SK-N-SH (cell line): ENCODE results near the gene C3orf22. TPM values are rescaled to one million over a fixed set of nuclear protein-coding genes. Genes with fewer than 3 reads are reported as not detected.

Experiments
- CTCF ChIA-PET: fragments of 300-600, 350-600 bp; formaldehyde crosslinking; extraction: SDS; loops from one replicate; lab custom pipeline; 2021; lab: Yijun Ruan, JAX
- POLR2A ChIA-PET: fragments of 350-600 bp; sonication (Branson Sonifier 250); formaldehyde crosslinking; extraction: SDS; loops from one replicate; lab custom pipeline; 2020; ENCODE audit warnings: antibody characterized with exemption, inconsistent platforms; lab: Yijun Ruan, JAX
- DNase-seq: peaks from one replicate; pipeline ENCODE4 v3.0.0; 2012
- H2AFZ ChIP-seq: fragments of 200-600 bp; sonication (generic); 2 replicates; pipeline ENCODE4 v1.8.1; 2016; ENCODE audit warnings: antibody characterized with exemption, mild to moderate bottlenecking, low read depth
- H3F3A ChIP-seq: fragments of 200-600 bp; sonication (generic); replicated peaks from 2 replicates; pipeline ENCODE3; 2016; ENCODE audit warnings: antibody characterized with exemption, mild to moderate bottlenecking; ENCODE audit not compliant: insufficient read depth
- H3K27ac ChIP-seq, 2 experiments: fragments of 200-500 bp in 1 of 2; fragments of 200-600 bp in 1 of 2; sonication (Bioruptor generic) in 1 of 2; sonication (generic), shearing (Covaris generic) in 1 of 2; 2 replicates each; pipeline versions ENCODE4 v1.5.1 to v1.6.1; 2014 to 2016; ENCODE audit warnings: low read depth in 2 of 2, inconsistent platforms in 1 of 2, low read length in 1 of 2, mild to moderate bottlenecking in 1 of 2, mixed read lengths in 1 of 2
- H3K27me3 ChIP-seq: fragments of 200-600 bp; sonication (generic), shearing (Covaris generic); 2 replicates; pipeline ENCODE4 v1.6.1; 2016; ENCODE audit warnings: mixed run types; ENCODE audit not compliant: insufficient read depth
- H3K36me3 ChIP-seq, 2 experiments: fragments of 200-500 bp in 1 of 2; fragments of 200-600 bp in 1 of 2; sonication (Bioruptor generic) in 1 of 2; sonication (generic) in 1 of 2; replicated peaks in 1 of 2; 2 replicates each; pipeline versions ENCODE3 to v1.5.1; 2014 to 2016; ENCODE audit warnings: low read length in 1 of 2, mild to moderate bottlenecking in 1 of 2; ENCODE audit not compliant: insufficient read depth in 2 of 2, control insufficient read depth in 1 of 2
- H3K4me1 ChIP-seq, 2 experiments: fragments of 200-500 bp in 1 of 2; fragments of 200-600 bp in 1 of 2; sonication (Bioruptor generic) in 1 of 2; sonication (generic), shearing (Covaris generic) in 1 of 2; 2 replicates each; pipeline versions ENCODE4 v1.5.1 to v1.6.1; 2014 to 2016; ENCODE audit warnings: low read depth in 1 of 2, low read length in 1 of 2, mixed run types in 1 of 2; ENCODE audit not compliant: insufficient read depth in 2 of 2, control insufficient read depth in 1 of 2
- H3K4me2 ChIP-seq: fragments of 200-600 bp; sonication (generic), shearing (Covaris generic); 2 replicates; pipeline ENCODE4 v1.6.1; 2017; ENCODE audit warnings: mixed run types
- H3K4me3 ChIP-seq, 2 experiments: fragments of 200-500 bp in 1 of 2; fragments of 200-600 bp in 1 of 2; sonication (Bioruptor generic) in 1 of 2; sonication (generic), shearing (Covaris generic) in 1 of 2; 2 replicates each; pipeline versions ENCODE4 v1.5.1 to v1.8.1; 2014 to 2016; ENCODE audit warnings: low read depth in 2 of 2, inconsistent platforms in 1 of 2, low read length in 1 of 2, mild to moderate bottlenecking in 1 of 2, mixed read lengths in 1 of 2, moderate library complexity in 1 of 2
- H3K79me2 ChIP-seq: fragments of 200-600 bp; sonication (generic); 2 replicates; pipeline ENCODE4 v1.8.1; 2017; ENCODE audit warnings: mild to moderate bottlenecking; ENCODE audit not compliant: insufficient read depth
- H3K9ac ChIP-seq: fragments of 200-600 bp; sonication (generic); 2 replicates; pipeline ENCODE4 v1.6.1; 2017; ENCODE audit warnings: mixed run types
- H3K9me2 ChIP-seq: fragments of 200-600 bp; sonication (generic); 2 replicates; pipeline ENCODE4 v1.6.1; 2017; ENCODE audit warnings: mixed run types
- H3K9me3 ChIP-seq: fragments of 200-600 bp; sonication (generic); 2 replicates; pipeline ENCODE4 v1.6.1; 2017; ENCODE audit warnings: mixed run types, mild to moderate bottlenecking, moderate library complexity
- H4K20me1 ChIP-seq: fragments of 200-600 bp; sonication (generic); 2 replicates; pipeline ENCODE4 v1.6.1; 2017; ENCODE audit warnings: mild to moderate bottlenecking, mixed run types; ENCODE audit not compliant: insufficient read depth
- FOSL2 ChIP-seq: IDR thresholded peaks from 2 replicates; pipeline ENCODE4 v1.4.0; 2012; ENCODE audit warnings: low read depth, mild to moderate bottlenecking, moderate library complexity, borderline replicate concordance
- GABPA ChIP-seq: IDR thresholded peaks from 2 replicates; pipeline ENCODE4 v1.4.0; 2012; ENCODE audit warnings: low read depth, mild to moderate bottlenecking
- GATA2 ChIP-seq: sonication (generic); formaldehyde crosslinking; IDR thresholded peaks from 2 replicates; pipeline ENCODE4 v1.5.0; 2020; ENCODE audit warnings: mild to moderate bottlenecking, missing genetic modification reagents
- MEF2A ChIP-seq: IDR thresholded peaks from 2 replicates; pipeline ENCODE4 v1.4.0; 2012; ENCODE audit warnings: low read depth, borderline replicate concordance
- MXI1 ChIP-seq: IDR thresholded peaks from 2 replicates; pipeline ENCODE4 v1.6.1; 2012; ENCODE audit warnings: mild to moderate bottlenecking, low read depth, low read length, improper control_type of control experiment
- NFIC ChIP-seq: IDR thresholded peaks from 2 replicates; pipeline ENCODE4 v1.4.0; 2012; ENCODE audit warnings: borderline replicate concordance
- NRF1 ChIP-seq: IDR thresholded peaks from 2 replicates; pipeline ENCODE4 v1.6.1; 2012; ENCODE audit warnings: low read depth, mild to moderate bottlenecking, low read length
- PBX3 ChIP-seq: IDR thresholded peaks from 2 replicates; pipeline ENCODE4; 2012
- RFX5 ChIP-seq: IDR thresholded peaks from 2 replicates; pipeline ENCODE4 v1.6.1; 2012; ENCODE audit warnings: mild to moderate bottlenecking, improper control_type of control experiment, low read length
- RXRA ChIP-seq: IDR thresholded peaks from 2 replicates; pipeline ENCODE4 v1.4.0; 2012; ENCODE audit warnings: low read depth, mild to moderate bottlenecking, borderline replicate concordance
- SIN3A ChIP-seq: IDR thresholded peaks from 2 replicates; pipeline ENCODE4 v1.6.1; 2012; ENCODE audit warnings: low read depth, mild to moderate bottlenecking, low read length, moderate library complexity, borderline replicate concordance
- SMC3 ChIP-seq: IDR thresholded peaks from 2 replicates; pipeline ENCODE4 v1.6.1; 2012; ENCODE audit warnings: low read depth, low read length, improper control_type of control experiment
- TAF1 ChIP-seq: IDR thresholded peaks from 2 replicates; pipeline ENCODE4 v1.6.1; 2012; ENCODE audit warnings: low read depth, mild to moderate bottlenecking, low read length, moderate library complexity, borderline replicate concordance
- TCF12 ChIP-seq: IDR thresholded peaks from 2 replicates; pipeline ENCODE4 v1.4.0; 2012
- TEAD4 ChIP-seq: IDR thresholded peaks from 2 replicates; pipeline ENCODE4 v1.4.0; 2012; ENCODE audit warnings: mild to moderate bottlenecking, borderline replicate concordance; ENCODE audit not compliant: insufficient read depth
- YY1 ChIP-seq: IDR thresholded peaks from 2 replicates; pipeline ENCODE4 v1.4.0; 2012; ENCODE audit warnings: low read depth, mild to moderate bottlenecking
- WGBS: methylation state at CpG from one replicate; pipeline ENCODE4 v1.1.6; 2017; ENCODE audit warnings: low lambda C conversion rate; 5-methylcytosine and 5-hydroxymethylcytosine counted together
- polyA plus RNA-seq, 3 experiments: library from polyadenylated mRNA; depleted of rRNA; stranded (reverse); fragments of >200 nt; gene quantifications; 2 replicates each; pipeline ENCODE4 v1.2.3, GENCODE V29; 2012
- TF ChIP-seq, protein P1 (sequence below): fragments of 150-350 bp; IDR thresholded peaks from 2 replicates; pipeline ENCODE4 v1.6.1; 2017; ENCODE audit warnings: antibody characterized with exemption, low read length, low read depth, borderline replicate concordance
- TF ChIP-seq, protein P2 (sequence below): fragments of 150-350 bp; IDR thresholded peaks from 2 replicates; pipeline ENCODE4 v1.6.1; 2016; ENCODE audit warnings: mild to moderate bottlenecking, low read depth, low read length
- TF ChIP-seq, protein P3 (sequence below): IDR thresholded peaks from 2 replicates; pipeline ENCODE4 v1.4.0; 2012; ENCODE audit warnings: low read depth, borderline replicate concordance

C3orf22 gene
- polyA plus RNA-seq, 1 of the 3 experiments (the other 2 are of a cell fraction), result not detected

GRCh38 chr3:126544596-126545281 lies 14.0 kb downstream of the C3orf22 start:
- Histone ChIP-seq H3K4me1 (peaks cover 4 to 6% of the 10 kb centered on the region in 2 experiments; a peak in 2 of 4 replicates), H2AFZ (no peak overlapping the region), H3K79me2 (no peaks in the 10 kb centered on the region), H3K9me2 (no peaks in the 10 kb centered on the region), H3K4me2 (no peak overlapping the region), H3K36me3 (no peaks in the 10 kb centered on the region), H3K4me3 (no peak overlapping the region), H3K9me3 (no peaks in the 10 kb centered on the region), H4K20me1 (no peaks in the 10 kb centered on the region), H3K9ac (no peak overlapping the region), H3K27ac (no peak overlapping the region), H3F3A (peaks cover 5% of the 10 kb centered on the region), H3K27me3 (peaks cover 9% of the 10 kb centered on the region; the same call in 1 of the 2 replicates)
- ChIA-PET POLR2A (no interaction called here), CTCF (interaction anchor here (1.1 to 1.5 kb wide), 2 partner anchors 8 to 11 kb away, joined by 3 to 6 read pairs; no protein-coding TSS in a partner anchor)
- peak; percentile 28 for DNase-seq
- no peak for TF ChIP-seq PBX3
- TF ChIP-seq SMC3, result no peak
- TF ChIP-seq SIN3A, result no peak
- no peak for TF ChIP-seq TAF1
- TF ChIP-seq GABPA, result no peak
- TF ChIP-seq, protein P1, sequence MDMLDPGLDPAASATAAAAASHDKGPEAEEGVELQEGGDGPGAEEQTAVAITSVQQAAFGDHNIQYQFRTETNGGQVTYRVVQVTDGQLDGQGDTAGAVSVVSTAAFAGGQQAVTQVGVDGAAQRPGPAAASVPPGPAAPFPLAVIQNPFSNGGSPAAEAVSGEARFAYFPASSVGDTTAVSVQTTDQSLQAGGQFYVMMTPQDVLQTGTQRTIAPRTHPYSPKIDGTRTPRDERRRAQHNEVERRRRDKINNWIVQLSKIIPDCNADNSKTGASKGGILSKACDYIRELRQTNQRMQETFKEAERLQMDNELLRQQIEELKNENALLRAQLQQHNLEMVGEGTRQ, result no peak
- no peak for TF ChIP-seq NRF1
- TF ChIP-seq NFIC, result no peak
- no peak for TF ChIP-seq MXI1
- TF ChIP-seq RXRA, result no peak
- no peak for TF ChIP-seq FOSL2
- no peak for TF ChIP-seq MEF2A
- TF ChIP-seq, protein P2, sequence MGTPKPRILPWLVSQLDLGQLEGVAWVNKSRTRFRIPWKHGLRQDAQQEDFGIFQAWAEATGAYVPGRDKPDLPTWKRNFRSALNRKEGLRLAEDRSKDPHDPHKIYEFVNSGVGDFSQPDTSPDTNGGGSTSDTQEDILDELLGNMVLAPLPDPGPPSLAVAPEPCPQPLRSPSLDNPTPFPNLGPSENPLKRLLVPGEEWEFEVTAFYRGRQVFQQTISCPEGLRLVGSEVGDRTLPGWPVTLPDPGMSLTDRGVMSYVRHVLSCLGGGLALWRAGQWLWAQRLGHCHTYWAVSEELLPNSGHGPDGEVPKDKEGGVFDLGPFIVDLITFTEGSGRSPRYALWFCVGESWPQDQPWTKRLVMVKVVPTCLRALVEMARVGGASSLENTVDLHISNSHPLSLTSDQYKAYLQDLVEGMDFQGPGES, result no peak
- TF ChIP-seq YY1, result no peak
- no peak for TF ChIP-seq TCF12
- TF ChIP-seq, protein P3, sequence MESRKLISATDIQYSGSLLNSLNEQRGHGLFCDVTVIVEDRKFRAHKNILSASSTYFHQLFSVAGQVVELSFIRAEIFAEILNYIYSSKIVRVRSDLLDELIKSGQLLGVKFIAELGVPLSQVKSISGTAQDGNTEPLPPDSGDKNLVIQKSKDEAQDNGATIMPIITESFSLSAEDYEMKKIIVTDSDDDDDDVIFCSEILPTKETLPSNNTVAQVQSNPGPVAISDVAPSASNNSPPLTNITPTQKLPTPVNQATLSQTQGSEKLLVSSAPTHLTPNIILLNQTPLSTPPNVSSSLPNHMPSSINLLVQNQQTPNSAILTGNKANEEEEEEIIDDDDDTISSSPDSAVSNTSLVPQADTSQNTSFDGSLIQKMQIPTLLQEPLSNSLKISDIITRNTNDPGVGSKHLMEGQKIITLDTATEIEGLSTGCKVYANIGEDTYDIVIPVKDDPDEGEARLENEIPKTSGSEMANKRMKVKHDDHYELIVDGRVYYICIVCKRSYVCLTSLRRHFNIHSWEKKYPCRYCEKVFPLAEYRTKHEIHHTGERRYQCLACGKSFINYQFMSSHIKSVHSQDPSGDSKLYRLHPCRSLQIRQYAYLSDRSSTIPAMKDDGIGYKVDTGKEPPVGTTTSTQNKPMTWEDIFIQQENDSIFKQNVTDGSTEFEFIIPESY, result no peak
- TF ChIP-seq RFX5, result no peak
- TF ChIP-seq GATA2 (CRISPR knock-in tag), result no peak
- no peak for TF ChIP-seq TEAD4
- WGBS, result 96% methylated on average over 4 of the region's 7 CpGs
